Fibroblast of lung (primary cell): ENCODE measurements around the gene DUSP15.

Experiments
- CTCF ChIP-seq, 2 donors: IDR thresholded peaks in 1 of 2; conservative IDR thresholded peaks in 1 of 2; 1 replicate in 1 of 2; 2 replicates in 1 of 2; pipeline ENCODE4 v1.5.1; 2011 to 2012; ENCODE audit warnings: low read length in 2 of 2, control low read depth in 1 of 2, inconsistent platforms in 1 of 2, low read depth in 1 of 2, mild to moderate bottlenecking in 1 of 2
- EZH2 ChIP-seq: IDR thresholded peaks from 2 replicates; pipeline ENCODE4 v1.5.1; 2012; ENCODE audit warnings: low read length, control low read depth, mild to moderate bottlenecking; ENCODE audit errors: missing control alignments

- TF ChIP-seq CTCF (conservative IDR thresholded peaks at IDR 0.05 in 1 of 2, IDR thresholded peaks at IDR 0.05 in 1 of 2; ENCODE audit: low read depth in 1 of 2, low read length in 2 of 2) (no peak), EZH2 (no peak)
Observed at GRCh38 chr20:31907046-31907445, 36.7 kb upstream of the DUSP15 start.
